ENCODE results near the gene ISM2. TPM values are rescaled to one million over a fixed set of nuclear protein-coding genes. Genes with fewer than 3 reads are reported as not detected.

Gene ISM2
- total and polyA plus RNA-seq, 2 of the 8 experiments (the other 6 are each of a cell fraction or from before 2014, with no cell fraction given): 0.52 to 0.79 TPM

DNA sequence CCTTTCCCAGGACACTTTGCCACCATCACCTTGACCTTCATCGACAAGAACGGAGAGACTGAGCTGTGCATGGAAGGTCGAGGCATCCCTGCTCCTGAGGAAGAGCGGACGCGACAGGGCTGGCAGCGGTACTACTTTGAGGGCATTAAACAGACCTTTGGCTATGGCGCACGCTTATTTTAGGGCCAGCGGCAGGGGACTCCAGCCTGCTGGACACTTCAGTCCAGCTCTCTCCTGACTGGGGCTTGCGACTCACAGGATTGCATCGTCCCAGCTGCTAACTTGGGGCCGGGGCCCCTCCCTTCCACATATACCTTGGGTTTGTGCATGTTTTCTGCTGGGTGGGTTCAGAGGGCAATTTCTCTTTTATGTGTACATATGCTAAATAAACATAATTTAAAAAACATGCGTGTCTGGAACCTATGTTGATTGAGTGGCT, 29.5 kb downstream of the ISM2 start (continued):
- TF ChIP-seq, protein P1, sequence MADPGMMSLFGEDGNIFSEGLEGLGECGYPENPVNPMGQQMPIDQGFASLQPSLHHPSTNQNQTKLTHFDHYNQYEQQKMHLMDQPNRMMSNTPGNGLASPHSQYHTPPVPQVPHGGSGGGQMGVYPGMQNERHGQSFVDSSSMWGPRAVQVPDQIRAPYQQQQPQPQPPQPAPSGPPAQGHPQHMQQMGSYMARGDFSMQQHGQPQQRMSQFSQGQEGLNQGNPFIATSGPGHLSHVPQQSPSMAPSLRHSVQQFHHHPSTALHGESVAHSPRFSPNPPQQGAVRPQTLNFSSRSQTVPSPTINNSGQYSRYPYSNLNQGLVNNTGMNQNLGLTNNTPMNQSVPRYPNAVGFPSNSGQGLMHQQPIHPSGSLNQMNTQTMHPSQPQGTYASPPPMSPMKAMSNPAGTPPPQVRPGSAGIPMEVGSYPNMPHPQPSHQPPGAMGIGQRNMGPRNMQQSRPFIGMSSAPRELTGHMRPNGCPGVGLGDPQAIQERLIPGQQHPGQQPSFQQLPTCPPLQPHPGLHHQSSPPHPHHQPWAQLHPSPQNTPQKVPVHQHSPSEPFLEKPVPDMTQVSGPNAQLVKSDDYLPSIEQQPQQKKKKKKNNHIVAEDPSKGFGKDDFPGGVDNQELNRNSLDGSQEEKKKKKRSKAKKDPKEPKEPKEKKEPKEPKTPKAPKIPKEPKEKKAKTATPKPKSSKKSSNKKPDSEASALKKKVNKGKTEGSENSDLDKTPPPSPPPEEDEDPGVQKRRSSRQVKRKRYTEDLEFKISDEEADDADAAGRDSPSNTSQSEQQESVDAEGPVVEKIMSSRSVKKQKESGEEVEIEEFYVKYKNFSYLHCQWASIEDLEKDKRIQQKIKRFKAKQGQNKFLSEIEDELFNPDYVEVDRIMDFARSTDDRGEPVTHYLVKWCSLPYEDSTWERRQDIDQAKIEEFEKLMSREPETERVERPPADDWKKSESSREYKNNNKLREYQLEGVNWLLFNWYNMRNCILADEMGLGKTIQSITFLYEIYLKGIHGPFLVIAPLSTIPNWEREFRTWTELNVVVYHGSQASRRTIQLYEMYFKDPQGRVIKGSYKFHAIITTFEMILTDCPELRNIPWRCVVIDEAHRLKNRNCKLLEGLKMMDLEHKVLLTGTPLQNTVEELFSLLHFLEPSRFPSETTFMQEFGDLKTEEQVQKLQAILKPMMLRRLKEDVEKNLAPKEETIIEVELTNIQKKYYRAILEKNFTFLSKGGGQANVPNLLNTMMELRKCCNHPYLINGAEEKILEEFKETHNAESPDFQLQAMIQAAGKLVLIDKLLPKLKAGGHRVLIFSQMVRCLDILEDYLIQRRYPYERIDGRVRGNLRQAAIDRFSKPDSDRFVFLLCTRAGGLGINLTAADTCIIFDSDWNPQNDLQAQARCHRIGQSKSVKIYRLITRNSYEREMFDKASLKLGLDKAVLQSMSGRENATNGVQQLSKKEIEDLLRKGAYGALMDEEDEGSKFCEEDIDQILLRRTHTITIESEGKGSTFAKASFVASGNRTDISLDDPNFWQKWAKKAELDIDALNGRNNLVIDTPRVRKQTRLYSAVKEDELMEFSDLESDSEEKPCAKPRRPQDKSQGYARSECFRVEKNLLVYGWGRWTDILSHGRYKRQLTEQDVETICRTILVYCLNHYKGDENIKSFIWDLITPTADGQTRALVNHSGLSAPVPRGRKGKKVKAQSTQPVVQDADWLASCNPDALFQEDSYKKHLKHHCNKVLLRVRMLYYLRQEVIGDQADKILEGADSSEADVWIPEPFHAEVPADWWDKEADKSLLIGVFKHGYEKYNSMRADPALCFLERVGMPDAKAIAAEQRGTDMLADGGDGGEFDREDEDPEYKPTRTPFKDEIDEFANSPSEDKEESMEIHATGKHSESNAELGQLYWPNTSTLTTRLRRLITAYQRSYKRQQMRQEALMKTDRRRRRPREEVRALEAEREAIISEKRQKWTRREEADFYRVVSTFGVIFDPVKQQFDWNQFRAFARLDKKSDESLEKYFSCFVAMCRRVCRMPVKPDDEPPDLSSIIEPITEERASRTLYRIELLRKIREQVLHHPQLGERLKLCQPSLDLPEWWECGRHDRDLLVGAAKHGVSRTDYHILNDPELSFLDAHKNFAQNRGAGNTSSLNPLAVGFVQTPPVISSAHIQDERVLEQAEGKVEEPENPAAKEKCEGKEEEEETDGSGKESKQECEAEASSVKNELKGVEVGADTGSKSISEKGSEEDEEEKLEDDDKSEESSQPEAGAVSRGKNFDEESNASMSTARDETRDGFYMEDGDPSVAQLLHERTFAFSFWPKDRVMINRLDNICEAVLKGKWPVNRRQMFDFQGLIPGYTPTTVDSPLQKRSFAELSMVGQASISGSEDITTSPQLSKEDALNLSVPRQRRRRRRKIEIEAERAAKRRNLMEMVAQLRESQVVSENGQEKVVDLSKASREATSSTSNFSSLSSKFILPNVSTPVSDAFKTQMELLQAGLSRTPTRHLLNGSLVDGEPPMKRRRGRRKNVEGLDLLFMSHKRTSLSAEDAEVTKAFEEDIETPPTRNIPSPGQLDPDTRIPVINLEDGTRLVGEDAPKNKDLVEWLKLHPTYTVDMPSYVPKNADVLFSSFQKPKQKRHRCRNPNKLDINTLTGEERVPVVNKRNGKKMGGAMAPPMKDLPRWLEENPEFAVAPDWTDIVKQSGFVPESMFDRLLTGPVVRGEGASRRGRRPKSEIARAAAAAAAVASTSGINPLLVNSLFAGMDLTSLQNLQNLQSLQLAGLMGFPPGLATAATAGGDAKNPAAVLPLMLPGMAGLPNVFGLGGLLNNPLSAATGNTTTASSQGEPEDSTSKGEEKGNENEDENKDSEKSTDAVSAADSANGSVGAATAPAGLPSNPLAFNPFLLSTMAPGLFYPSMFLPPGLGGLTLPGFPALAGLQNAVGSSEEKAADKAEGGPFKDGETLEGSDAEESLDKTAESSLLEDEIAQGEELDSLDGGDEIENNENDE (IDR thresholded peaks at IDR 0.05; ENCODE audit: insufficient replicate concordance, low read length): no peak
- TF ChIP-seq POU5F1 (IDR thresholded peaks at IDR 0.05; ENCODE audit: low read depth, low read length) (no peak), POLR2A (IDR thresholded peaks at IDR 0.05; ENCODE audit: control extremely low read depth in 1 of 2, low read depth in 2 of 2, low read length in 2 of 2) (no peak), CHD2 (IDR thresholded peaks at IDR 0.05; ENCODE audit: low read length) (no peak), BRCA1 (IDR thresholded peaks at IDR 0.05; ENCODE audit: low read depth, low read length) (no peak), SAP30 (IDR thresholded peaks at IDR 0.05; ENCODE audit: insufficient read depth, insufficient replicate concordance, low read length) (no peak), ASH2L (IDR thresholded peaks at IDR 0.05; ENCODE audit: low read length) (no peak)

Measured in H1 (cell line).